NCI-H2081 treated with DMSO at 0.1 percent for 48 hours (cell line): ENCODE measurements around the gene PGBD1.

ENCODE experiments used
- DNase-seq: peaks from one replicate; lab custom pipeline; 2025; lab: John Stamatoyannopoulos, UW

The PGBD1 gene

GRCh38 chr6:28335564-28336283, 54.4 kb downstream of the PGBD1 start, which contains the start of gene ZSCAN31:
TSS of gene ZSCAN31 (minus strand) at chr6:28336148. CDS start at chr6:28329683, 6,465 bp downstream.
- DNase-seq = no peak

GRCh38 chr6:28336284-28337120, 55.1 kb downstream of the PGBD1 start:
- no peak for DNase-seq

GRCh38 chr6:28337121-28337520, 55.7 kb downstream of the PGBD1 start:
- no peak for DNase-seq

GRCh38 chr6:28340310-28341095, 59.1 kb downstream of the PGBD1 start:
- DNase-seq = no peak

GRCh38 chr6:28343898-28344677, 62.7 kb downstream of the PGBD1 start:
- DNase-seq = no peak

- DNase-seq = no peak
Observed at GRCh38 chr6:28345201-28345600, 63.8 kb downstream of the PGBD1 start.

- no peak for DNase-seq
Observed at GRCh38 chr6:28347119-28347518, 65.7 kb downstream of the PGBD1 start.

GRCh38 chr6:28349344-28349891, 68.0 kb downstream of the PGBD1 start:
- no peak for DNase-seq

GRCh38 chr6:28349892-28350737, 68.7 kb downstream of the PGBD1 start, which contains the start of gene ZKSCAN3:
TSS of gene ZKSCAN3 (plus strand) at chr6:28349947. CDS start at chr6:28359587, 9,640 bp downstream.
- no peak for DNase-seq

- DNase-seq = no peak
Observed at GRCh38 chr6:28351087-28351486, 69.7 kb downstream of the PGBD1 start.

GRCh38 chr6:28351493-28351925, 70.1 kb downstream of the PGBD1 start:
- DNase-seq = no peak
